ENCODE results near the gene FAAH2. TPM values are rescaled to one million over a fixed set of nuclear protein-coding genes. Genes with fewer than 3 reads are reported as not detected.
"Not testable (repeated sequence)": the region's sequence is repeated elsewhere in the genome, so short reads cannot be mapped to it uniquely, and the experiment has no call there.

Gene FAAH2
- total and polyA plus RNA-seq, 2 donors from 2014 or later, result 17.0 to 17.1 TPM

DNA sequence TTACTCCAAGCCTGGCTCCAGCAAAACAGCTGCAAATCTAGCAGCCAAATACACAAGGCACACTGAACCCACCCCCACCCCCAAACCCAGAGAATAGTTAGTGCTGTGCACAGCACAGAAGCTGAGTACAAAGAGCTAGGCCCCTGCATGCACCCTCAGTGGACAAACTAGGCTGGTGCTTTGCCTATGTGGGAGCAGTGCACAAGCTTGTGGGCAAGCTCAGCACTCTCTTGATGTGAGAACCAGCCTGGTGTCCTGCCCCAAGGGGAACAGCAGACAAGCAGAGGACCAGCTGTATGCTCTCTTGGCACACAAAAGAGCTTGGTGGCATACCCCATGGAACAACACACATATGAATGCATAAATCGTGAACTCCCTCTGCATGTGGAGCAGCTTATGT is 81.7 kb downstream of the FAAH2 start:
- FAIRE-seq (no peak), DNase-seq (no peak)
- no peaks in the 10 kb centered on the region for H3K9me3 ChIP-seq (ENCODE audit: control insufficient read depth in 2 of 3, insufficient read depth in 1 of 3, low read length in 3 of 3)
- no peaks in the 10 kb centered on the region for H3K27me3 ChIP-seq (ENCODE audit: control insufficient read depth, insufficient read depth, low read length)
- no peak overlapping the region for H3K9ac ChIP-seq (ENCODE audit: low read length in 3 of 3)
- intact Hi-C loops (cut with DNase I), result no loop called here
- H3K4me3 ChIP-seq (ENCODE audit: low read length in 3 of 3), result no peak overlapping the region
- H3K27ac ChIP-seq (ENCODE audit: low read depth in 2 of 2, low read length in 2 of 2), result no peak overlapping the region
- H3K36me3 ChIP-seq (ENCODE audit: control insufficient read depth in 2 of 3, insufficient read depth in 3 of 3, low read length in 3 of 3), result no peaks in the 10 kb centered on the region
- no peaks in the 10 kb centered on the region for H3K4me1 ChIP-seq (ENCODE audit: control insufficient read depth in 2 of 3, insufficient read depth in 2 of 3, low read depth in 1 of 3, low read length in 3 of 3)
- no peak for TF ChIP-seq CTCF (IDR thresholded peaks at IDR 0.05; ENCODE audit: borderline replicate concordance, extremely low read depth, insufficient read depth)

- FAIRE-seq, result no peak
- TF ChIP-seq CTCF (IDR thresholded peaks at IDR 0.05; ENCODE audit: borderline replicate concordance, extremely low read depth, insufficient read depth), result no peak
These were observed 92.8 kb downstream of the FAAH2 start for GRCh38 chrX:57379296-57379695.

GRCh38 chrX:57380026-57380796 is 93.7 kb downstream of the FAAH2 start:
- no peak for DNase-seq

More at GRCh38 chrX:57379296-57379695, 92.8 kb downstream of the FAAH2 start:
- Histone ChIP-seq H3K27me3 (ENCODE audit: control insufficient read depth, insufficient read depth, low read length) (no peaks in the 10 kb centered on the region), H3K4me1 (ENCODE audit: control insufficient read depth in 2 of 3, insufficient read depth in 2 of 3, low read depth in 1 of 3, low read length in 3 of 3) (no peaks in the 10 kb centered on the region), H3K4me3 (ENCODE audit: low read length in 3 of 3) (no peak overlapping the region), H3K27ac (ENCODE audit: low read depth in 2 of 2, low read length in 2 of 2) (no peak overlapping the region), H3K9ac (ENCODE audit: low read length in 3 of 3) (no peak overlapping the region), H3K36me3 (ENCODE audit: control insufficient read depth in 2 of 3, insufficient read depth in 3 of 3, low read length in 3 of 3) (no peaks in the 10 kb centered on the region), H3K9me3 (ENCODE audit: control insufficient read depth in 2 of 3, insufficient read depth in 1 of 3, low read length in 3 of 3) (no peaks in the 10 kb centered on the region)
- intact Hi-C loops (cut with DNase I), result no loop called here
- no peak for DNase-seq

GRCh38 chrX:57394162-57394561 is 107.7 kb downstream of the FAAH2 start:
- H3K4me1 ChIP-seq (ENCODE audit: control insufficient read depth in 2 of 3, insufficient read depth in 2 of 3, low read depth in 1 of 3, low read length in 3 of 3); H3K9ac ChIP-seq (ENCODE audit: low read length in 3 of 3); H3K9me3 ChIP-seq (ENCODE audit: control insufficient read depth in 2 of 3, insufficient read depth in 1 of 3, low read length in 3 of 3); H3K36me3 ChIP-seq (ENCODE audit: control insufficient read depth in 2 of 3, insufficient read depth in 3 of 3, low read length in 3 of 3); intact Hi-C loops (cut with DNase I); FAIRE-seq; H3K27ac ChIP-seq (ENCODE audit: low read depth in 2 of 2, low read length in 2 of 2); H3K4me3 ChIP-seq (ENCODE audit: low read length in 3 of 3); DNase-seq; H3K27me3 ChIP-seq (ENCODE audit: control insufficient read depth, insufficient read depth, low read length): not testable (repeated sequence)

More at GRCh38 chrX:57380026-57380796, 93.7 kb downstream of the FAAH2 start:
- Histone ChIP-seq H3K27ac (ENCODE audit: low read depth in 2 of 2, low read length in 2 of 2) (no peak overlapping the region), H3K9ac (ENCODE audit: low read length in 3 of 3) (no peak overlapping the region), H3K4me1 (ENCODE audit: control insufficient read depth in 2 of 3, insufficient read depth in 2 of 3, low read depth in 1 of 3, low read length in 3 of 3) (no peaks in the 10 kb centered on the region), H3K36me3 (ENCODE audit: control insufficient read depth in 2 of 3, insufficient read depth in 3 of 3, low read length in 3 of 3) (no peaks in the 10 kb centered on the region), H3K9me3 (ENCODE audit: control insufficient read depth in 2 of 3, insufficient read depth in 1 of 3, low read length in 3 of 3) (no peaks in the 10 kb centered on the region), H3K27me3 (ENCODE audit: control insufficient read depth, insufficient read depth, low read length) (no peaks in the 10 kb centered on the region), H3K4me3 (ENCODE audit: low read length in 3 of 3) (no peak overlapping the region)
- TF ChIP-seq CTCF (IDR thresholded peaks at IDR 0.05; ENCODE audit: borderline replicate concordance, extremely low read depth, insufficient read depth), result no peak
- intact Hi-C loops (cut with DNase I), result no loop called here
- FAIRE-seq, result no peak

GRCh38 chrX:57403191-57403590 is 116.7 kb downstream of the FAAH2 start:
- H3K9me3 ChIP-seq (ENCODE audit: control insufficient read depth in 2 of 3, insufficient read depth in 1 of 3, low read length in 3 of 3); DNase-seq; intact Hi-C loops (cut with DNase I); FAIRE-seq; H3K4me3 ChIP-seq (ENCODE audit: low read length in 3 of 3); H3K4me1 ChIP-seq (ENCODE audit: control insufficient read depth in 2 of 3, insufficient read depth in 2 of 3, low read depth in 1 of 3, low read length in 3 of 3); H3K27ac ChIP-seq (ENCODE audit: low read depth in 2 of 2, low read length in 2 of 2); H3K36me3 ChIP-seq (ENCODE audit: control insufficient read depth in 2 of 3, insufficient read depth in 3 of 3, low read length in 3 of 3); H3K9ac ChIP-seq (ENCODE audit: low read length in 3 of 3); H3K27me3 ChIP-seq (ENCODE audit: control insufficient read depth, insufficient read depth, low read length): not testable (repeated sequence)
